Measurements from ENCODE around the gene FAM98C.

DNA sequence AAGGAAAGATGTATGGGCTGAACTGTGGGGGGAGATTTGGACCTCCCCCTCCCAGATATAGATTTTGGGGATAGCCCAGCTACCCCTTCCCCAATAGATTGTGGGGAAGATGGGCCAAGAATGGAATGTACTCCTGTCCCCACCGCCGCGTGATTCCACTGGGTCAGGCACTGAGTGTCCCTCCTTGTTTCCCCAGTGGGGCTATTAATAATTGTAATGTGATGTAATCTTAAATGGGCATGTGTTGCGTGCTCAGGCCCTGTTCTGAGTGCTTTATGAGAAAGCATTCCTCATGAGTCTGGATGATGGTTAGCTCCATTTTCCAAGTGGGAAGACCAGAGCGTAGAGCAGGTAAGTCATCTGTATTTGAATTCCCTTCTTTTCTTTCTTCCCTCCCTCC, 27.1 kb upstream of the FAM98C start:
- no peak for TF ChIP-seq POLR2A (IDR thresholded peaks at IDR 0.05)
- TF ChIP-seq, protein P1, sequence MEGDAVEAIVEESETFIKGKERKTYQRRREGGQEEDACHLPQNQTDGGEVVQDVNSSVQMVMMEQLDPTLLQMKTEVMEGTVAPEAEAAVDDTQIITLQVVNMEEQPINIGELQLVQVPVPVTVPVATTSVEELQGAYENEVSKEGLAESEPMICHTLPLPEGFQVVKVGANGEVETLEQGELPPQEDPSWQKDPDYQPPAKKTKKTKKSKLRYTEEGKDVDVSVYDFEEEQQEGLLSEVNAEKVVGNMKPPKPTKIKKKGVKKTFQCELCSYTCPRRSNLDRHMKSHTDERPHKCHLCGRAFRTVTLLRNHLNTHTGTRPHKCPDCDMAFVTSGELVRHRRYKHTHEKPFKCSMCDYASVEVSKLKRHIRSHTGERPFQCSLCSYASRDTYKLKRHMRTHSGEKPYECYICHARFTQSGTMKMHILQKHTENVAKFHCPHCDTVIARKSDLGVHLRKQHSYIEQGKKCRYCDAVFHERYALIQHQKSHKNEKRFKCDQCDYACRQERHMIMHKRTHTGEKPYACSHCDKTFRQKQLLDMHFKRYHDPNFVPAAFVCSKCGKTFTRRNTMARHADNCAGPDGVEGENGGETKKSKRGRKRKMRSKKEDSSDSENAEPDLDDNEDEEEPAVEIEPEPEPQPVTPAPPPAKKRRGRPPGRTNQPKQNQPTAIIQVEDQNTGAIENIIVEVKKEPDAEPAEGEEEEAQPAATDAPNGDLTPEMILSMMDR (IDR thresholded peaks at IDR 0.05), result no peak

Data from thyroid gland (tissue), 4 donors.